IMR-90 (cell line): ENCODE measurements around the gene XDH. TPM values are rescaled to one million over a fixed set of nuclear protein-coding genes. Genes with fewer than 3 reads are reported as not detected.
A peak's percentile ranks its signal among the peaks of the same experiment; 100 is the strongest.

Source experiments
- ATAC-seq: fragments of 200-7000 bp; cut with Tn5 transposase; 2 replicates; pipeline ENCODE4 v1.9.1; 2020; ENCODE audit warnings: low read depth, mild to moderate bottlenecking, moderate library complexity
- Bru-seq: library from RNA; stranded (reverse); fragments of 400-500 nt; gene quantifications from one replicate; lab custom pipeline; 2021; lab: Mats Ljungman, UMichigan
- BruChase-seq, 2 experiments: library from RNA; stranded (reverse); fragments of 400-500 nt; gene quantifications; one replicate each; lab custom pipeline; 2021; lab: Mats Ljungman, UMichigan
- BruUV-seq: library from RNA; stranded (reverse); fragments of 400-500 nt; replicated peaks from 2 replicates; lab custom pipeline; 2021; lab: Mats Ljungman, UMichigan
- CTCF ChIA-PET: fragments of 300-600 bp; formaldehyde crosslinking; extraction: SDS; loops from one replicate; lab custom pipeline; 2021; ENCODE audit warnings: antibody characterized with exemption; lab: Yijun Ruan, JAX
- POLR2A ChIA-PET: fragments of 300-600 bp; sonication (Branson Sonifier 250); formaldehyde crosslinking; loops from one replicate; lab custom pipeline; 2022; ENCODE audit warnings: antibody characterized with exemption; ENCODE audit not compliant: unreplicated experiment; lab: Charles Lee
- DNase-seq: peaks from one replicate; pipeline ENCODE4 v3.0.0; 2013
- H2AFZ ChIP-seq: replicated peaks from 2 replicates; pipeline ENCODE3; 2013; ENCODE audit warnings: low read length, mild to moderate bottlenecking; ENCODE audit not compliant: poor library complexity
- H2AK5ac ChIP-seq: 2 replicates; pipeline ENCODE4 v1.6.1; 2013; ENCODE audit warnings: low read depth, low read length, inconsistent platforms
- H2AK9ac ChIP-seq: replicated peaks from 2 replicates; pipeline ENCODE3; 2013; ENCODE audit warnings: mild to moderate bottlenecking, low read depth, low read length, moderate library complexity; ENCODE audit not compliant: poor library complexity
- H2BK120ac ChIP-seq: 2 replicates; pipeline ENCODE4 v1.6.1; 2013; ENCODE audit warnings: low read depth, low read length, inconsistent platforms
- H2BK15ac ChIP-seq: 3 replicates; pipeline ENCODE4 v1.6.1; 2013; ENCODE audit warnings: low read depth, low read length, inconsistent platforms
- H2BK20ac ChIP-seq: 2 replicates; pipeline ENCODE4 v1.6.1; 2013; ENCODE audit warnings: low read depth, mild to moderate bottlenecking, inconsistent platforms, low read length, moderate library complexity
- H2BK5ac ChIP-seq: 2 replicates; pipeline ENCODE4 v1.6.1; 2013; ENCODE audit warnings: mild to moderate bottlenecking, low read depth, low read length, inconsistent platforms; ENCODE audit not compliant: poor library complexity, severe bottlenecking
- H3K14ac ChIP-seq: replicated peaks from 2 replicates; pipeline ENCODE4 v1.6.1; 2013; ENCODE audit warnings: low read depth, low read length, inconsistent platforms
- H3K18ac ChIP-seq: 2 replicates; pipeline ENCODE4 v1.6.1; 2013; ENCODE audit warnings: low read depth, low read length, control low read depth
- H3K23ac ChIP-seq: 2 replicates; pipeline ENCODE4 v1.6.1; 2013; ENCODE audit warnings: low read depth, low read length, inconsistent platforms
- H3K27ac ChIP-seq: 2 replicates; pipeline ENCODE4 v1.5.1; 2013; ENCODE audit warnings: mild to moderate bottlenecking, control low read depth, low read length; ENCODE audit not compliant: insufficient read depth
- H3K27me3 ChIP-seq: 2 replicates; pipeline ENCODE4 v1.6.1; 2013; ENCODE audit warnings: low read length; ENCODE audit not compliant: control insufficient read depth, insufficient read depth
- H3K36me3 ChIP-seq: 2 replicates; pipeline ENCODE4 v1.6.1; 2013; ENCODE audit warnings: low read length, mixed read lengths; ENCODE audit not compliant: control insufficient read depth, insufficient read depth
- H3K4ac ChIP-seq: 2 replicates; pipeline ENCODE4 v1.6.1; 2013; ENCODE audit warnings: low read depth, low read length, inconsistent platforms
- H3K4me1 ChIP-seq: 2 replicates; pipeline ENCODE4 v1.6.1; 2013; ENCODE audit warnings: low read length, mixed read lengths; ENCODE audit not compliant: control insufficient read depth, insufficient read depth
- H3K4me2 ChIP-seq: 2 replicates; pipeline ENCODE4 v1.6.1; 2013; ENCODE audit warnings: low read depth, mild to moderate bottlenecking, control low read depth, low read length, moderate library complexity
- H3K4me3 ChIP-seq: 2 replicates; pipeline ENCODE4 v1.5.1; 2013; ENCODE audit warnings: low read depth, mild to moderate bottlenecking, control low read depth, low read length, moderate library complexity; ENCODE audit not compliant: insufficient read depth
- H3K56ac ChIP-seq: 2 replicates; pipeline ENCODE4 v1.6.1; 2013; ENCODE audit warnings: low read length, inconsistent platforms; ENCODE audit not compliant: insufficient read depth; ENCODE audit errors: extremely low read depth
- H3K79me1 ChIP-seq, 2 experiments: 2 replicates each; pipeline ENCODE4 v1.6.1; 2013; ENCODE audit warnings: low read length in 2 of 2, inconsistent platforms in 1 of 2, low read depth in 1 of 2
- H3K9ac ChIP-seq: 2 replicates; pipeline ENCODE4 v1.6.1; 2013; ENCODE audit warnings: low read depth, low read length, control low read depth
- H3K9me1 ChIP-seq: 2 replicates; pipeline ENCODE4 v1.6.1; 2013; ENCODE audit warnings: low read length, inconsistent platforms; ENCODE audit not compliant: insufficient read depth
- H3K9me3 ChIP-seq: 2 replicates; pipeline ENCODE4 v1.6.1; 2013; ENCODE audit warnings: low read length; ENCODE audit not compliant: control insufficient read depth, insufficient read depth
- H4K20me1 ChIP-seq: 2 replicates; pipeline ENCODE4 v1.6.1; 2013; ENCODE audit warnings: low read length, inconsistent platforms; ENCODE audit not compliant: insufficient read depth
- H4K5ac ChIP-seq: 2 replicates; pipeline ENCODE4 v1.6.1; 2013; ENCODE audit warnings: mild to moderate bottlenecking, low read depth, low read length, control low read depth
- H4K8ac ChIP-seq, 2 experiments: 2 replicates each; pipeline ENCODE4 v1.6.1; 2013; ENCODE audit warnings: low read depth in 2 of 2, low read length in 2 of 2, control low read depth in 1 of 2, inconsistent platforms in 1 of 2
- H4K91ac ChIP-seq: 2 replicates; pipeline ENCODE4 v1.6.1; 2013; ENCODE audit warnings: low read depth, low read length, inconsistent platforms; ENCODE audit not compliant: insufficient read depth
- RAD21 ChIP-seq: IDR thresholded peaks from 2 replicates; pipeline ENCODE4 v1.6.1; 2012; ENCODE audit warnings: low read length, improper control_type of control experiment
- WGBS, 2 experiments: methylation state at CpG; one replicate each; pipeline versions ENCODE4 v1.1.5 to v1.1.7; 2013; ENCODE audit warnings: missing lambda C conversion rate in 2 of 2; ENCODE audit not compliant: insufficient read length in 1 of 2; ENCODE audit errors: extremely low coverage in 2 of 2; 5-methylcytosine and 5-hydroxymethylcytosine counted together
- dilution Hi-C: fragments of 300-500 bp; cut with HindIII; formaldehyde crosslinking; loops from one replicate; pipeline ENCODE4 v1.14.3; 2018; ENCODE audit warnings: low sequenced_read_pairs; ENCODE audit not compliant: unreplicated experiment
- in situ Hi-C: fragments of 300-500 bp; cut with MboI; formaldehyde crosslinking; loops from 3 replicates; pipeline ENCODE4 v1.14.3; 2019; ENCODE audit warnings: low sequenced_read_pairs, inconsistent platforms, mixed read lengths
- intact Hi-C: fragments of 100-400 bp; cut with micrococcal nuclease; formaldehyde crosslinking; loops from 2 replicates; pipeline ENCODE4 v1.10.0; 2022
- long read RNA-seq: library from polyadenylated mRNA; unstranded; transcript quantifications from one replicate; pipeline ENCODE4 v2.0.0, GENCODE V29; 2021; ENCODE audit not compliant: unreplicated experiment
- polyA plus RNA-seq, 3 experiments: library from polyadenylated mRNA; depleted of rRNA; stranded (reverse); fragments of >200 nt; gene quantifications; 2 replicates each; pipeline ENCODE4 v1.2.3, GENCODE V29; 2012; ENCODE audit warnings: low replicate concordance in 1 of 3
- total RNA-seq: library from RNA; depleted of rRNA; stranded (reverse); fragments of >200 nt; gene quantifications from 2 replicates; pipeline ENCODE4 v1.2.3, GENCODE V29; 2012; rRNA removed
- TF ChIP-seq, protein P1 (sequence below): conservative IDR thresholded peaks from 2 replicates; pipeline ENCODE4 v1.5.1; 2012; ENCODE audit warnings: mild to moderate bottlenecking, low read depth, low read length, improper control_type of control experiment

XDH gene
- total RNA-seq (0.83 and 1.1 TPM in 2 replicates), polyA plus RNA-seq (2012; rRNA removed) (0.46 and 0.80 TPM in 2 replicates), Bru-seq, nascent RNA (percentile 13 among the genes with signal in this experiment), BruChase-seq, experiment 1, labeled RNA remaining after a 6-hour chase (percentile 11 among the genes with signal in this experiment), BruChase-seq, experiment 2, labeled RNA remaining after a 2-hour chase (percentile 10 among the genes with signal in this experiment)
- 0.17 and 0.25 TPM in 2 replicates for polyA plus RNA-seq (2012; cell fraction: cytosol; rRNA removed)
- polyA plus RNA-seq (2012; cell fraction: nucleus; rRNA removed; ENCODE audit: low replicate concordance): 0.45 and 1.1 TPM in 2 replicates
- long read RNA-seq, partial matches to known transcripts: 1 of 1 reads
- long read RNA-seq, other reads (novel, unspliced or antisense): 0 of 1 reads

DNA sequence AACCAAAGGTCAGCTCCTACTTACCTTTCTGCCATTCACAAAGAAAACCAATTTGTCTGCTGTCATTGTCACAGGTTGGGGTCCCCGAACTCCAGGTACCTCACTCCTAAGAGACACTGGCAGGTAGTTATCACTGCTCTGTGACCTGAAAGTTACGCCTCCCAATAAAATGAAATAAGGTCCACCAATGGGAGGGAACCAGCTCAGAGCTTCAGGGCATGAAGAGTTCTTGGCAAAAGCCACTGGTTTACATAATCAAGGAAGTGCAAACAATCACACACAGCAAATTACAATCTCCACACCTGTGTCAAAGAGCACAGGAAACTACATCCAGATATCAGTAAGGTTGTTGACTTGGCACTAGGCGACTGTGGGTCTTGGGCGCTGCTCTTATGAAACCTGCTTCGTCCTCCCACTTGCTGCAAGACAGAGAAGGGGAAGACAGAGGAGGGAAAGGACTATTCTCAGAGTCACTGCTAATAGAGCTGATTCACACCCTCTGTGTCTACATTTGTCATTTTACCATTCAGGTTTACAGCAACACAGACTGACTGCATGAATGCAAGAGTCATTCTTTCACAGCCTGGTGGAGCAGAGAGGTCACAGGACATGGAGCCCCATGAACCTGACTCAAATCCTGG, at the start of gene XDH:
XDH (minus strand) TSS at position 142 of the 641 bp plus-strand sequence; CDS start at position 66, 76 bp downstream.
- no peak within 1 kb of the TSS for H3K4me2 ChIP-seq

More for the DNA sequence above, at the start of gene XDH:
- H3K23ac ChIP-seq: no peak within 1 kb of the TSS
- no peak for TF ChIP-seq RAD21
- TF ChIP-seq, protein P1, sequence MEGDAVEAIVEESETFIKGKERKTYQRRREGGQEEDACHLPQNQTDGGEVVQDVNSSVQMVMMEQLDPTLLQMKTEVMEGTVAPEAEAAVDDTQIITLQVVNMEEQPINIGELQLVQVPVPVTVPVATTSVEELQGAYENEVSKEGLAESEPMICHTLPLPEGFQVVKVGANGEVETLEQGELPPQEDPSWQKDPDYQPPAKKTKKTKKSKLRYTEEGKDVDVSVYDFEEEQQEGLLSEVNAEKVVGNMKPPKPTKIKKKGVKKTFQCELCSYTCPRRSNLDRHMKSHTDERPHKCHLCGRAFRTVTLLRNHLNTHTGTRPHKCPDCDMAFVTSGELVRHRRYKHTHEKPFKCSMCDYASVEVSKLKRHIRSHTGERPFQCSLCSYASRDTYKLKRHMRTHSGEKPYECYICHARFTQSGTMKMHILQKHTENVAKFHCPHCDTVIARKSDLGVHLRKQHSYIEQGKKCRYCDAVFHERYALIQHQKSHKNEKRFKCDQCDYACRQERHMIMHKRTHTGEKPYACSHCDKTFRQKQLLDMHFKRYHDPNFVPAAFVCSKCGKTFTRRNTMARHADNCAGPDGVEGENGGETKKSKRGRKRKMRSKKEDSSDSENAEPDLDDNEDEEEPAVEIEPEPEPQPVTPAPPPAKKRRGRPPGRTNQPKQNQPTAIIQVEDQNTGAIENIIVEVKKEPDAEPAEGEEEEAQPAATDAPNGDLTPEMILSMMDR: no peak
- dilution Hi-C loops (no loop called here), in situ Hi-C loops (no loop called here), intact Hi-C loops (no loop called here)
- no peak within 1 kb of the TSS for H2BK5ac ChIP-seq
- H2BK20ac ChIP-seq: no peak within 1 kb of the TSS
- no peak within 1 kb of the TSS for H3K27ac ChIP-seq
- no peak for DNase-seq
- H2AFZ ChIP-seq: peak within 1 kb of the TSS; percentile 37
- H3K27me3 ChIP-seq: no peaks in the 10 kb centered on the region
- ChIA-PET POLR2A (no interaction called here), CTCF (no interaction called here)
- no peak within 1 kb of the TSS for H2AK9ac ChIP-seq
- H4K5ac ChIP-seq: no peak within 1 kb of the TSS
- H2BK120ac ChIP-seq: no peak within 1 kb of the TSS
- no peaks in the 10 kb centered on the region for H3K36me3 ChIP-seq
- no peak within 1 kb of the TSS for H2BK15ac ChIP-seq
- H3K14ac ChIP-seq: no peak within 1 kb of the TSS
- no peak within 1 kb of the TSS for H2AK5ac ChIP-seq
- ATAC-seq: no peak
- H4K8ac ChIP-seq: no peak within 1 kb of the TSS
- no peaks in the 10 kb centered on the region for H4K20me1 ChIP-seq
- no peaks in the 10 kb centered on the region for H3K79me1 ChIP-seq
- H3K9me1 ChIP-seq: no peaks in the 10 kb centered on the region
- no peak within 1 kb of the TSS for H4K91ac ChIP-seq
- H3K56ac ChIP-seq: no peak within 1 kb of the TSS
- H3K4ac ChIP-seq: no peak within 1 kb of the TSS
- no peak within 1 kb of the TSS for H3K18ac ChIP-seq
- no peak within 1 kb of the TSS for H3K9ac ChIP-seq
- BruUV-seq: no TSS peak
- no peak within 1 kb of the TSS for H3K4me3 ChIP-seq
- WGBS, 2 experiments: no CpG with 5 or more reads among the region's 5 CpGs
- H3K4me1 ChIP-seq: 0 out of 2 replicates have a peak, but pooled peaks cover 2% of the 10 kb centered on the region
- peaks cover under 1% of the 10 kb centered on the region for H3K9me3 ChIP-seq
